Renal cortical epithelial cell (primary cell): ENCODE data around the gene BMAL1. TPM values are rescaled to one million over a fixed set of nuclear protein-coding genes. Genes with fewer than 3 reads are reported as not detected.

ENCODE experiments used
- DNase-seq: peaks from one replicate; pipeline ENCODE4 v3.0.0-alpha.2; 2011; ENCODE audit warnings: low read depth
- total RNA-seq: library from RNA; depleted of rRNA; stranded (reverse); fragments of >200 nt; gene quantifications from 2 replicates; pipeline ENCODE4 v1.2.3, GENCODE V29; 2014

BMAL1 gene
- total RNA-seq, 1 donor from 2014 or later = 20.7 TPM

DNA sequence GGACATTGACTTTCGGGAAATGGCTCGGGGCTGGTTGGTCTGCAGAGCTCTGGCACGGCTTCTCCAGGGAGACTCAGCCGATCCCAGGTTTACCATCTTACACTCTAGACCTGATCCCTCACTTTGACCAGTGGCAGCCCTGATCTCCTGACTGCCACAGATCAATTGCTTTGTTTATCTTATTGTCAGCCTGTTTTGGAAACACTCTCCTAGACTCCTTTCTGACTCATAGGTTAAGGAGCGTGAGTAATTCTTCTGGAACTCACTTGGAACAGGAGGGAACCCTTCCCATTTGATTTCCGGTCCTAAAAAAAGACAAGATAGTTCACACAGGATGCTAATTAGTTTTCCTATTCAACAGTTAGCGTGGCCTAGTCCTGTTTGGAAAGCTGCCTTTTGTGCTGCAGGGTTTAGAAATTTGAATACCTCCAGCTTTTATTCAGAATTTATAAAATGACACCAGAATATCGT lies 16.0 kb upstream of the BMAL1 start:
- DNase-seq = peak; percentile 96

DNA sequence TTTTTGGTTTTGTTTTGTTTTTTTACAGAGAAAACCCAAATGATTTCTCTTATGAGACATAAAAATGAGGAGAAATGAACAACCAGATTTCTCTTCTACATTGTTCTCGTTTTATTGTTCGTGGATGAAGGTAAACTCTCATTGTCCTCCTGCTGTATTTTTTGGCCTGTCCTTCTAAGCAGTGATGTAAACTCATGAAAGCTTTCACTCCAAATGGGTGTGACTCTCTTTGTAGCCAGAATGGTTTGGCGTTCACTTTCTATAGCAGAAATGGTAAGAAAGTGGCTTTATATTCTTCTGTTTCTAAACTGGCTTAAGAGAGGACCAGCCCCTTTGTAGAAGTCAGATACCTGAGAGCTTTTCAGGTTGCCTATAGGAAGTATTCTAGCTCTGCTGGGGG lies 15.5 kb upstream of the BMAL1 start:
- no peak for DNase-seq

DNA sequence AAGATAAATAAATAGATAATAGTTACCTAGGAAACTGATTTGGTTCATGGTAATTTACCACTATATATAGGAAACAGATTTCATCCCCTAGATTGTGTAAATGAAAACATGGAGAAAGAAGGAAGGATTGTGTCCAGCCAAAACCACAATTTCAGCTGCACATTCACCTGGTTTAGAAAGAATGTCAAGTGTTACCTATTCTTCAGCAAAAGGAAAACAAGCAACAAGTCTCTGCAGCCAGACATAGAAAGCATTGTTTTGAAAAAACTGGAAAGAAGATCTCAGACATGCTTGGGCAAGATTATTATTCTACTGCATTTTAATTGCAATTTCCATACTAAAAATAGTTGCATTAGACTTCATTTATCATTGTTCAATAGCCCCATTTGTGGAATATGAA lies 8.8 kb upstream of the BMAL1 start:
- no peak for DNase-seq

DNA sequence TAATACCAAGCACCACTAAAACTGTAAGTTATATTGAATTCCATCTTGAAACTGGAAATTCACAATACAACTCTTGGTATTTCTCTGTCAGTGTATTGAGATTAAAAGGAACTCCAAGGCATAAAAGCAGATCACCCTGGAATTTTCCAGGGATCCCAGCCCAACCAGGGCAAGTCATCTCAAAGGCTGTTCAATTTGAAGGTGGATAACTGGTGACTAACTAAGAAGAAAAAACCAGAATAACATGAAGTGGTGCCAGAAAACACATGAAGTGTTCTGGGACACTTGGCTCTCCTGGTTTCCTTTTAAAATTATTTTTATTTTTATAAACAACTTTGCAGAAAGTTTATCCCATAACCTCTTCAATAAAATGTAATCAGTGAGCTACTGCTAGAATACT lies 7.8 kb upstream of the BMAL1 start:
- peak; percentile 42 for DNase-seq

GRCh38 chr11:13271060-13271693 lies 6.4 kb upstream of the BMAL1 start:
- DNase-seq = no peak

- no peak for DNase-seq
Measured at GRCh38 chr11:13276454-13276831, 1.1 kb upstream of the BMAL1 start.

DNA sequence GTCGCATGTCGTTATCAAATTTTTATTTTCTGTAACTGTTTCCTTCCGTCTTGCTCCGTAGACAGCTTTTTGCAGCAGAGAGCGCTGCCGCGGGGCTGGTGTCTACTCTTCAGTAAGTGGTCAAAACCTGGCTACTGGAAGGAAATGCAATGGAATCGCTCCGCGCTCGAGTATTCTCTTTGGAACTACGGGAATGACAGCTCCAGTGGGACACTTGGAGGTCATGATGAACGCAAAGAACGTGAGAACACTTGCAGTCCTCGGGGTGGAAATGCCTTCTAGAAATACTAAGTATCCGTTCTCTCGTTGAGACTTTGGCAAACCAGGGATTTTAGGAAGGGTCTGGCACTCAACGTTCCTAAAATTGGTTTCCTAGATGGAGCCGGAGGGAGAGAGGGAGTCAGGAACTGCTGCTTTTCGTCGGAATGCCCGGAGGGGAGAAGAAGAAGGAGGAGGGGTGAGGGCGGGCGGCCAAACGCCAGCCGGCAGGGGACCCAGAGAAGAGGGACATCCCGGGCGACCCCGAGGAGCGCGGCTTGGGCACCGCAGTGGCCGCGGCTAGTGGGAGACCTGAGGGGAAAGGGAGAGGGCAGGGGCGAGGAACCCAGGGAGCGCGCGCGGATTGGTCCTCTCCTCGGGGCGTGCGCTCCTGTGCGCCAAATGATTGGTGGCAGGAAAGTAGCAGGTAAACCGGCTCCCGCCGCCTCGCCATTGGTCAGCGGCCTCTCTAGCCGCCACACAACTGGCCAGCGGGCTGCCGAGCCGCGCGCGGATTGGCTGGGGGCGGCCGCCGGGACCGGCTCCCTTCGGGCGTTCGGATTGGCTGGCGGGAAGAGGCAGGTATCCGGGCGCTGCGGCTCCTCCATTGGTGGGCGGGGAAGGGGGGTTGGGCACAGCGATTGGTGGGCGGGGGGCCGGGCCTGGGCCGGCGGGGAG lies 490 bp upstream of the BMAL1 start:
- peak; percentile 90 for DNase-seq

DNA sequence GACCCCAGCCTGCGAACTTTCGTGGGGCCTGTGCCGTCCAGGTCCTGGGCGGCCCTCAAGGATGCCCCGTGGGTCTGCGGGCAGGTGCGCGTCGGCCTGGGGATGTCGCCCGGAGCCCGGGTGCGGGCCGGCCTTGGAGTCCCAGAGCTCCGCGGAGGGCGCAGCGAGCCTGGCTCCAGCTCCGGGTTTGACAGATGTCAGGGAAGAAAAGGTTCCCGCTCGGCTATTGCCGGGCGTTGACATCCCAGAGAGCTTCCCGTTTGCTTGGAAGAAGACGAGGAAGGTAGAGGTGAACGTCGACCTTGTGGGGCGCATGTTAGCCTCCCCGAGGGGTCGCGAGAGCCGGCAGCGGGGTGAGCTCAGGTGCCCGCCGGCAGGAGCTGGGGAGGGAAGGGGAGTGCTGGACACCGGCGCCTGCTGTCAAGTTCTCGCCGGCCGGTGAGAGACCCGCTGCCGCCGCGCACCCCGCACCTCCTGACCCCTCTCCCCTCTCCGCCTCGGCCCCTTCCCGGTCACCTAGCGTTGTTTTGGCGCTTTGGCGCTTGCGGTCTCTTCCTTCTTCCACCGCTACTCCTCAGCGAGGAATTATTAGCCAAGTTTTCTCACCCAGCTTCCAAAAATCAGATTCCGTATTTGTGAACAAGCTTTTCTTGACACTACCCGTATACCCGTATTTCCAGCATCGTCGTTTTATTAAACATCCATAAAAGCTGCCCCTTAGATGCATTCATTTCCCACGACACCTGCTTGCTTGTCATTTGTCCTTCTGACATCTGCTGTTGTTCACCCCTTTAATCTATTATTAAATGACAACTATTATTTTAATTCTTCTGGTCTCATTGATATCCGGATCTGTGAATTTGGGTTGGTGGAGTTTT lies 1.3 kb downstream of the BMAL1 start:
- no peak for DNase-seq

DNA sequence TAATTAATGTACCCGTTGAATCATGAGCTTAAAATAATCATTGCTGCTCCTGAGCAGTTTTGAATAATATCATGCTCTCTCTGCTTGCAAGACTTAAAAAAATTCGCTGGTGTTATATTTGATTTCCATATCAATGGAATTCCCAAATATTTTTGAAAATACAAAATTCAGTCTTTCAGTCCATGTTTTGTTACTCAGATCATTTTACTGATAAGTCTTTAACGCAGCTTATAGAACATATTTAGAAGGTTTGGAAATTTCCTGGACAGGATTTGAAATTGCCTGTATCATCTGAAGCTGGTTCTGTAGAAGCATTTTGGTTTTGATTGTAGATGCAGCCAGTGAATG lies 1.9 kb downstream of the BMAL1 start:
- no peak for DNase-seq

DNA sequence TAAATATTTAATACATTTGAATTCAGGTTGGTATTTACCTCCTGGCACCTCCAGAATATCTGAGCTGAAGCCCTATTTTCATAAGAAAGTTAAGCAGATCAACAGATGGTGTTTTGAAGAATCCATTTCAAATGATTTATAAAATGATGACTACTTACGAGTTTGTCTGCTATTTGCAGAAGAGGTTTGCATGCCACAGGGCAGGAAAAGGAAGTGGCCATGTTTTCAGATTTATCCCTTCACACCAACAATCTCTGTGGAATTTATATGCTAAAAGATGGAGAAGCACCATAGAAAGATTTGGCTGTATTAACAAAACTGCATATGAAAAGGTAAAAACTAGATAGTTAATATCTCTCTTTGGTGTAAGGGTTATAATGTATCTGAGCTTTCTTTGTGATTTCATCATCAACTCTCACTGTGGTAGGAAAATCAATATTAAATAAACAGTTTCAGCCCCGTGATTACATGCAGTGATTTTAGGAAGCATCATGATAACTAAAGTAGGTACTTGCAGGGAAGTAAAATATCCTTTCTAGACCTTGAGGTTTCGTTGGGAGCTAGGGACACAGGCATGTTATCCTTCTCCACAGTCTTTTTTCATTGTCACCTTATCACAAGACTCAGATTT lies 2.6 kb downstream of the BMAL1 start:
- no peak for DNase-seq

DNA sequence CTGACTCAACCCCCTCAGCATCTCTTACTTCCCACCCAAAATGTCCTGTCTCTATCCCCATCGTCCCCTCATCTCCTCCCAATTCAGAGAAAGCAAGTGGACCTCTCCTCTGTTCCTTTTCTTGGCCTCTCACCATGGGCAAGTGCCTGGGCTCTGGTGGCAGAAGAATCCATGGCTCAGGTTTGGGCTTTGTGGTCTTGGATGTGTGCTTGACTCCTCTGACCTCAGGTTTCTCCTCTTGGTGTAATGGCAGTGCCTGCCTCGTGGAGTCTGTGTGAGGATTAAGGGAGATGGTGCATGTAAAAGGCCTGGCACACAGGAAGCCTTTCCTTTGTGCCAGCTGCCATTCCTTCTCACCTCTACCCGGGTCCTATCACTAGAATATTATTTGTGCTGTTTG lies 3.2 kb downstream of the BMAL1 start:
- DNase-seq = no peak

DNA sequence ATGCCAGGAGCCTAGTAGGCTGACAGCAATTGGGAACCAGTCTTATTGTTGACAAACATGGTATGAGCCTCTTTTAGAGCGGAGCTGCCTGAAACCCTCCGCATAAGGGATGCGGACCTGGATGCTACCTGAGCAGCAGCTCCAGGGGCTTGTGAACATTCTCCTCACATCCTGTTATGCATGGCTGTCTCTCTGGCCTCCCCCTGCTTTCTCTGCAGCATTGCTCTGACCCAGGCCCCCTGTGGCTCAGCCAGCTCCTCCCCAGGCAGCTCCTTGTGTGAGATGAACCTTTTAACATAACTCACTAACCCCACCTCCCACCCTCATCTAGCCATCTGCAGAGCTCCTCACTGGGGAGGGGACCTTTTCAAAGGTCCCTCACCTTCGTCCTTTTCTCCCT lies 6.0 kb downstream of the BMAL1 start:
- DNase-seq = no peak

DNA sequence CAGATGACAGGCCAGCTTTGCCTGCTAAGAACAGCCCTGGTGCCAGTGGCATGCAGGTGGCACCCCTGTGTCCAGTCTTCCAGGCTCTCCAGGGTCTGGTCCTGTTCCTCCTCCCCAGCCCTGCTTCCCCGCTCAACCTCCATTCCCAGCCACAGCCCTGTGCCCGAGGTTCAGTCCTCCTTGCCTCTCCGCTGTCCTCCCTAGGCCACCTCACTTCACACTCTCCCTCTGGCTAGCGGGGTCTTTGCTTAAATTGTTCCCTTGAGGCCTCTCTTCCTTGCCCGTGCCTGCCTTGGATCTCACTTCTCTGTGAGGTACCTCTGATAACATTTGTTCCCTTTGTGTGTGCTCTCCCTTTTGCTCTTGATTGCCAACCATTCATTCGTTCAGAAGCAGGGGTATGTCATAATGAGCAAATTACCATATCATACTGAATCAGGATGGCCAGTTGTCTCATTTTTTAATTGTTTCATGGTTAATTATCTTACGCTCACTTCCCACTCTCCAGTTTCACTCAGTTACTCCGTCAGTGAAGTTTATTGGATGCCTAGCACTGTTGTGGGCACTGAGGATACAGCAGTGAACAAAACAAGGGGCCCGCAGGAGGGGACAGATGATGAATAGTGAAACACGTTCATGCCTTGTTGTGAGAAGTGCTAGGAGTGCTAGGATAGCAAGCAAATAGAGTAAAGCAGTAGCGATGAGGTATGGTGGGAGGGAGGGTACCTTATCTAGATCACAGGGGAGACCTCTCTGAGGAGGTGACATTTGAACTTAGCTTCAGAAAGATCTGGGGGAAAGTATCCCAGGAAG lies 7.4 kb downstream of the BMAL1 start:
- DNase-seq = no peak

DNA sequence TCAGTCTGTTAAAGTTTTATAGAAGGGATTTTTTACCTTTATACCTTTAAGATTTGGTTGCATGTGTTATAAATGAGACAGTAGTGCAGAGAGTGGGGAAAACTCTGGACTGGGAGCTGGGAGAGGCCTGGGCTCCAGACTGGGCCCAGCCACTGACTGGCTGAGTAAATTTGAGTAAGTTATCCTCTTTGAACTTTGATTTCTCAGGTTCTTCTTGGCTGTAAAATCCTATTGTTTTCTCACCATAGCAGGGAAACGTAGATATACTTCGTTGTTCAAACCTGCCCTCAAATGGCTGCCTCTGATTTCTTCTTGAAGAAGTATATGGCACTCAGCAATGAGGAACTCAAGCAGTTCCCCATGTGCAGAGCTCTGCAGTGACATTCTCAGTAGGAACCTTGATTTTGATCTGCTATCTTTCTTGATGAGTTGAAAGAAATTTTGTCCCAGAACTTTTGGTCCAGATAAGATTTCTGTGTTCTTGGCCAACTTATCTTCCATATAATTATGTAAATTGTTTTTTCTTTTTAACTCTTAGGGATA lies 8.8 kb downstream of the BMAL1 start:
- no peak for DNase-seq

GRCh38 chr11:13287036-13287435 lies 9.4 kb downstream of the BMAL1 start:
- DNase-seq = no peak

GRCh38 chr11:13287681-13288080 lies 10.1 kb downstream of the BMAL1 start:
- no peak for DNase-seq

GRCh38 chr11:13288375-13289029 lies 10.9 kb downstream of the BMAL1 start:
- no peak for DNase-seq

DNA sequence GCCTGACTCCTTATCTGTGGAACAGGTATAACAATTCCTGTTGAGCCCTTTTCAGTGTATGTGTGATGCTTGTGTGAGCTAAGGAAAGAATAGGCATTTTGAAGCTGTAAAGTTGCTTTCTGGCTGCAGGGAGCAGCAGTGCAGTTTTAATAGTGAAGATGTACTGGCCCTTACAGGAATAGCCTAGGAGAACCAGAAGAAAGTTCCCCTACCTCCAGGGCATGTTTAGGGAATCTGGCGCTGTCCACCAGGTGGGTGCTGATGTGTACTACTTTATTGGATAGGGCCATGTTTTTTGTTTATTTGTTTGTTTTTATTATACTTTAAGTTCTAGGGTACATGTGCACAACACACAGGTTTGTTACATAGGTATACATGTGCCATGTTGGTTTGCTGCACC lies 11.5 kb downstream of the BMAL1 start:
- peak; percentile 42 for DNase-seq

- DNase-seq = no peak
Measured at GRCh38 chr11:13290221-13290980, 12.8 kb downstream of the BMAL1 start.
